ENCODE measurements around the gene TRMT6.

Gene TRMT6

DNA sequence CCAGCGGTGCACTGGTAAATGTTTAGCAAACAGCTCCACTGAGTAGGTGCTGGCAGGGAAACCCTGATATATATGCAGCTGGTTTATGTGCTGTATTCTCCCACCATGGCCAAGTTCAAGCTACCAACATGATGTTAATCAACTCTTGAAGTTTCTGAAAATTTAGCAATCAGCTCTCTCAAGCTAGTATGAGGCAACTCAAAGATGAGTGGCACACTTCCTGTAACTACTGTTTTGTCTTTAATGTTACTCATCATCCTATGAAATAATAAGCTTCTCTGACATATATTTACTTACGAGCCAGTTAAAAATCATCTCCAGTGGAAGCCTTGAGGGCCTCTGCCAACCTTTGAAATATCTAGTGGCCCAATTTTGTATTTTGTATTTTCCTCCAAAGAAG, 54.7 kb downstream of the TRMT6 start:
- DNase-seq (ENCODE audit: low read depth) = no peak

DNA sequence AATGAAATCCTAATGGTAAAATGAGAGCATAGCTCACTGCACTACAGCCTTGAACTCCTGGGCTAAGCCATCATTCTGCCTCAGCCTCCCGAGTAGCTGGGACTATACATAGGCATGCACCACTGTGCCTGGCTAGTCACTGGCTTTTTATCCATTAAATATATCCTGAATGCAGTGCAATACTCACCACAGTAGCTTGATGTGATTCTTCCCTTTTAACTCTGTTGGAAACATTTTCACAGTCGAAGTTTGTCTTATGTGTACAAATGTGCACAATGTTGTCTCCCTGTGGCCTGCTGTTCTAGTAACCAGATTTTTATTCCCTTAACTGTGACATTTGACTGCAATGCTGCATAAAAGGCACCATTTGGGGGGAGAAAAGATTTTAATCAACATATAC, 56.7 kb downstream of the TRMT6 start:
- DNase-seq (ENCODE audit: low read depth) = no peak

DNA sequence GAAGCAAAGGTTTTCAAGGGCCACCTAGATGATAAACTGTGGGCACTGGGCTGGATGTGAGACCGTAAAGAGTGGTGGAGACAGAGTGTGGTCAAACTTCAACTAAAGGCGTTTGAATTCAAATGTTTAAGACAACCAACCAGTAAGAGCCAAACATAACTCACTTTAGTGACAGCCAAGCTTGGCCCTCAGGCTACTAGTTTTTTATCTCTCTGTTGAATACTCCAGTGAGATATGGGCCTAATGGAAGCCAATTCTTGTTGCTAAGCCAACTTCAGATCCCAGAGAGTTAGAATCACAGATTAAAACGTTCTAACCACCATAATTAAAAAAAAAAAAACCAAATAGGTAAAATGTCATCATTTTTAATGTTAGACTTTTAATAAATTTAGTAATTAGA, 57.3 kb downstream of the TRMT6 start:
- no peak for DNase-seq (ENCODE audit: low read depth)

DNA sequence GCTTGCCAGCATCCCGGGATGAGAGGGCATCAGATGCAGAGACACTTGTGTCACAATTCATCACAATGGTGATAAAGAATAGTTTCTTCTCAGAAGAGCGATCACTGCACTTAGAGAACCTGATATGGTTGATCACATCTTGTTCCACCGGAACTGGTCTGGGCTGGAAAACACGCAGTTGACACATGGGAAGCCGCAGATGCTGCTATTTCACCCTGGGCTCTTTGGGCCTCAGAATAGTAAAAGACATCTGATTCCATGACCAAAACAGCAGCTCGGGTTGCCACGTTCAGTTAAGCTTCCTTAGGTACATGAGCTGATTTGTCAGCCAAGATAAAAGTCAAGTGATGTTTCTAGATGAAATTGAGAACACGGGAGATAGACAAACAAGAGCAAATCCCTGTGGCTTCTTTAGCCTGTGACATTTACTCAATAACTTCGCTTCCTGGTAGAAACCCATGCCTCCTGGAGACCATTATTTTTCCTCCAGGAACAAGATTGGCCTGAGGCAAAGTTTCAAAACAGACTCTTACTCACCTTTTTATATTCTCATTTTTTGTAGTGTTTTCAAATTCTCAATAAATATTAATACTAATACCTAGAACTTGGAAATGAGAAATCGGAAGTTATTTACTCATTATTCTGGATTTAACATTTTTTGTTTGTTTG, 59.4 kb downstream of the TRMT6 start:
- DNase-seq (ENCODE audit: low read depth) = no peak

DNA sequence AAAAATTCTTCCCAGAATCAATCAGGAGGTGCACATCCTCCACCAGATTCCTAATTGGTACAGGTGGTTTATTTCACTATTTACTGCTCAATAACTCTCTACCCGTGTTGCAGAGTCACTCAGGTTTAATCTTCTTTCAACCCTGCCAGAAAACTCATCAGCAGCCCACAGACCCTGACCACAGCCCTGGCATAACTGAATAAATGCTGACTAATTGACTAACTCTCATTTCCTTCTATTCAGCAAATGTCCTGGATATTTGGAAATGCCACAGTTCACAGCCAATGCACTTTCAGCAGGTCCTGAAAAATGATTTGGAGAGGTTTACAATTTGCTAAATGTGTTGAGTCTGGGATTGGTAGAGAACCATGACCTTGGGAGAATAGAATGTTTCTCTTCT, 62.3 kb downstream of the TRMT6 start:
- no peak for DNase-seq (ENCODE audit: low read depth)

DNA sequence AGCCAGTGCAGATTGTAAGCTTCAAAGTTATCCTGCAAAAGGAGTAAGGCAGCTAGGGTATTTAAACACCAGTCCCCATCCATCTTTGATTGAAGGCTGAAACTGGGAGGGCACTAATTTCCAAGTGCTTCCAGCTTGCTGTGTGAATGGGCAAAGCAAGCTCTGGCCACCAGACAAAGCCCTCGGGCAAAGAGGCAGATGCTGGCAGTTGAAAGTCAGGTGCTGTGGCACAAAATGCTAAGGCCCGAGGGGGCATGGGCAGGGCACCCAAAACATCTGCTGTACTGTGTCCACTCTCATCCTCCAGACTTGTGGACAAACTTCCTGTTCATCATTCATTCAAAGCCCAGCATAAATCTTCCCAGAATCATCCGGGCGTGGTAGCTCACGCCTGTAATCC, 62.9 kb downstream of the TRMT6 start:
- no peak for DNase-seq (ENCODE audit: low read depth)
